Sciatic nerve (tissue), 2 donors: ENCODE results near the gene REN. TPM values are rescaled to one million over a fixed set of nuclear protein-coding genes. Genes with fewer than 3 reads are reported as not detected.

ENCODE experiments used
- ATAC-seq: fragments of 200-7000 bp; cut with Tn5 transposase; one replicate; pipeline ENCODE4 v1.9.1; 2020; ENCODE audit warnings: mild to moderate bottlenecking, moderate library complexity
- DNase-seq: peaks from one replicate; pipeline ENCODE4 v3.0.0-alpha.2; 2020; ENCODE audit warnings: low spot score
- intact Hi-C: fragments of 100-400 bp; cut with DNase I; formaldehyde crosslinking; loops from one replicate; pipeline ENCODE4 v1.14.2; 2022
- total RNA-seq: library from RNA; stranded (reverse); fragmentation: NEBNext Ultra II Directional; extraction: Animal tissue kit (Norgen Biotek cat#: 25700); gene quantifications from one replicate; pipeline ENCODE4 v1.2.1, GENCODE V29; 2021
- donor health status: DM: no; HTN: no; CAD: no.
- donor health status: DM: no; HTN: no; CAD: no.

The REN gene
- total RNA-seq, 1 donor from 2014 or later = not detected

DNA sequence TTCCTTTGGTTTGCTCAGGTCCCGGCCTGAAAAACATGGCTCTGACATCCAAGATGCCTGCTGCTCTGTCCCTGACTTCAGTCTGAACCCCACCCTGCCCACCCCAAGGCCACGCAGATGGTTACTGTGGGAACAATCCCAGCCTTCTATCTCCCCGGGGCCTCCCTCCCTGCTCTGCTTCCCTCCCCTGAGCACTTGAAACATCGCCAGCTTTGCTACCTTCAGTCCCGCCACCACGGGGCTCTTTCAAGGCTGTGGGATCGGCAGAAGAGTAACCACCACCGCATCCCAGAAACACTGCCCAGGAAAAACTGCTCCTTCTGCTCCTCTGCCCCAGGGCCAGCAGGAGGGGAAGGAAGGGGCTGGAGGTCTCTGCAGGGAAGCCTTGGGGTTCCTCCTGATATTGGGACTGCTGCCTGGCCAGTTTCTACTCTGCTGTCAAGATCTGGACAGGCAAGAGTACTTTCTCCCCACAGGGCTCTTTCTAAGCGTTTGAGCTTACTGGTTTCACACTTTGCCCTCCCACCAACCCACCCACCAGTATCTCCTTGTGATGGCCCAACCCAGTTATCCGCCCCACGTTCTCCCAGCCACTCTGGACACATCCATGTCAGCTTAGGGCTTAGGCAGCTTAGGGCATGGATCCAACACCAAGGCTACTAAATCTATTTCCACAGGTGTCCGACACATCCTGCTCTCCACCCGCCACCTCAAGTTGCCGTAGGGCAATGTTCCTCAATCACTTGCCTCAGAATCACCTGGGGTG, 22.7 kb downstream of the REN start:
- DNase-seq = no peak
- no peak for ATAC-seq
- intact Hi-C loops = no loop called here

DNA sequence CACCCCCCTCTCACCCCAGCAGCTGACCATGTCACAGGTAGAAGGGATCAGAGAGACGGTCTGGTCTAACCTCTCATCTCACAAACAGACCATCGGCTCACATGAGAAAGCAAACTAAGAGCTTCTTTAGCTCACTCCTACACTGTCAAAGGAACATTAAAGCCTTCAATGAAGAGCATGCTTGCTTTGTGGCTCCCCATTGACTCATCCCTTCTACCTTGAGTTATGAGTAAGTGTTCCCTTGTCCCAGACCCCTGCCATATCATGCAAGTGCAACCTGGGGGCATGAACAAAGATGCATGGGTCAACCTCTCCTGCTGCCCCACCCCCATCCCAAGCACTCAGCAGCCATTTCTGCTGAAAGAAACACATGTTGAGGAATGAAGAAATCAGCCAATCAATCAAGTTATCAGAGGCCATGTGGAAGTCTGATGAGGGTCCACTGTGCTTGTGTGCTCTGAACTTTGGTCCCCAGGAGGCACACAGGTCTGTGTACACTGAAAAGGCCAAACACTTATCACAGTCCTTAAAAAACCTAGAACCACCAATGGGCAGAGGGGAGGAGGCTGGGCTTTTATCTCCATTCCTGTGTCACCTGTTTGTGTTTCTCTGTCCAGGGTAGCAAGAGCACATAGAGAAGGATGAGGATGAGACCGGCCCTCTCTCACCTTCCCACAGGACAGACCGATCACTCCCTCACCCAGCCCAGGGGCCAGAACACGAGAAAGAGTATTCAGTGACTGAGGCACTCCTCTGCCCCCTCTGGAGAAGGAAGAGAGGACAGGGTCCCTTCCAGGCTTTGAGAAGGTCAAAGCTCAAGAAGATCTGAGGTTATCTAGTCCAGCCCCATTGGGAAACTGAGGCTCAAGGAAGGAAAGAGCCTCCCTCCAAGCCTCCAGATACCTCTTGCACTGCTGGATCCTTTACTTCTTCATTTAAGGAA, 23.8 kb downstream of the REN start:
- no peak for ATAC-seq

DNA sequence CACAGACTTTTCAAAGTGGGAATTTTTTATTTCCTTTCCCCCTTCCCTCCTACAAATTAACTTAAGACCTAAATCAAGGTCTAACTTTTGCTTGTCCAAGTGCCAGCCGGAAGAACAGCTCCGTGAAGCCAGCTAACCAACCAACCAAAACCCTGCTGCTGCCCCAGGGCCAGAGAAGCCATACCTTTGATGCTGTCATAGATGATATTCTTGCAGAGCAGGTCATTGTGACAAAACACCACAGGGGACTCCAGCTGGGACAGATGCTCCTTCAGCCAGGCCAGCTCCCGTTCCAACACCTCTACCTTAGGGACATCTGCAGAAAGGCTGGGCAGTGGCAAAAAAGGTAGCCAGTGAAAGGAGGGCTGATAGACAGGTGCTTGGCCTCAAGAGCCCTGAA, 25.0 kb downstream of the REN start:
- DNase-seq = no peak
- intact Hi-C loops = no loop called here
- no peak for ATAC-seq

More for the DNA sequence above, 23.8 kb downstream of the REN start:
- intact Hi-C loops = no loop called here
- no peak for DNase-seq

DNA sequence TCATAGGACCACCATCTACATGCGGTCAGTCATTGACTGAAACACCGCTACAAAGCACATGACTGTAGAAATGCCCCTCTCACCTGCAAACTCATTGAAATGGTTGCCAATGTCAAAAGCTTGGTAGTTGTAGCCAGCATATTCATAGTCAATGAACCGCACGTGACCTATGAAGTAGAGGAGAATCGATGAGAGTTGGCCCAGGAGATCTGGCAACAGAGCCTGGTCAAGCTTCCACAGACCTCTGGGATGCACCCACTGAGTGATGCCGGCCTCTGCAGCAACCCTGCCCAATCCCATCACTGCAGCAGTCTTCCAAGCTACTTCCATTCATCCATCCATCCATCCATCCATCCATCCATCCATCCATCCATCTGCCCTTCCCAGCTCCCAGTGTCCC, 26.2 kb downstream of the REN start:
- ATAC-seq = no peak
- intact Hi-C loops = no loop called here
- no peak for DNase-seq

DNA sequence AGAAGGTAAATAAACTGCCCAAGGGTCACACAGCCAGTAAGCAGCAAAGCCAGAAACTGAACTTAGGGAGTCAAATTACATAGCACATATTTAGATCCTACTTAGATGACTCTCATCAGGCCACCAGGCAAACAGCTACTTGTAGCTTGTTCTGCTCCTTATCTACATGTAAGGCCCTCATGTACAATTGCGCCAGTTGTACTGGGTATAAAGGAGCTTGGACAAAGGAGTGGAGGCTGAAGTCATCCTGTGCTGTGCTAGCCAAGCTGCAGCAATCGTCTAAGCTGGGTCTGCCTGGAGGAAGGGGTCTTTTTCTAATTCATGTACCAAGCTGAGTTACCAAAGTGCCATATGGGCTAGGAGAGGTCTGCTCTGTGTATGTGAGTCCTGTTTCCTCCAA, 27.0 kb downstream of the REN start:
- intact Hi-C loops = no loop called here
- ATAC-seq (no peak), DNase-seq (no peak)

DNA sequence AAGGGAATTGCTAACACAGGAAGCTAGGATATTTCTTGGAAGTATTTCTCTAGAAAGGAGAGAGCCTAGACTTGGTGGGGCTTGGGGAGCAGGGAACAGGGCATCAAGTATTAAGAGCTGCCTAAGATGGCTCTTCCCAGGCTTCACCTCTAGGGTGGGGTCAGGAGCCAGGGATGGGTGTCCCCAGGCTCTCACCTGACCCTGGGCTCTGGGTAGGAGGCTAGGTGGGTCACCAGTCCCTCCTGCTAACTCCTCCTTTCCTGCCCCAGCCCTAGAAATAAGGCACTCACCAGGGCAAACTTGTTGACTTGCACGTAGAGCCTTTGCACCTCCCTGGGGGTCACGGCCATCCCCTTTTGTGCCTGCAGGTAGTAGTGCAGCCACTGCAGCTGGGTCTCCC, 29.3 kb downstream of the REN start:
- intact Hi-C loops = no loop called here
- DNase-seq (no peak), ATAC-seq (no peak)

DNA sequence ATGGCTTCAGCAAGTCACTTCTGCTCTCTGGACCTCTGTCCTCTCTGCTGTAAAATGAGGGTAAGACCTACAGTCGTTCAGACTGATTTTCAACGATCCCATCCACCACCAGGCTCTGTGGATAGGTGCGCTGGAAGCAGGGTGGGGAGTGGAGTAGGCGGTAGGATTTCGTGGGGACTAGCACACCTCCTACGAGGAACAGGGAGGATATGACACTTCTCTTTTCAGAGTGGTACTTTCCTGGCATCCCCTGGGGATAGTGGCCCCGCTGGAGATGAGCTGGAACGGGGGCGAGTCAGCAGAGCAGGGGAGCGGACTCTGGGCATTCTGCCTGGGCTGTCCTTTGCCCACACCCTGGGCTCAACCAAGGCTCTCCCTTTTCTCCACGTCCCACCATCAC, 32.0 kb downstream of the REN start:
- DNase-seq (no peak), ATAC-seq (no peak)
- intact Hi-C loops = no loop called here

DNA sequence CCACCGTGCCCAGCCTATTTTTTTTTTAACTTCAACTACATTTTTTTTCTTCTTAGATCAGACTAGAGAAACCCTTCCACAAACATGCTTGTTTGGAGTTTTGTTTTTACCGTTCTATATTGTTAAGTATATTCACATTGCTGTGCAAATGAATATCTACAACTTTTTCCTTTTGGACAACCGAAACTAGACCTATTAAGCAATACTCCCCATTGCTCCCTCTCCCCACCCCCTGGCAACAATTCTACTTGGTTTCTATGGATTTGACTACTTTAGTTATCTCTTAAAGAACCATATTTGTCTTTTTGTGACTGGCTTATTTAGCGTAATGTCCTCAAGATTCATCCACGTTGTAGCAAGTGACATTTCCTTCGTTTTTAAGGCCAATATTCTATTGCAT, 33.4 kb downstream of the REN start:
- intact Hi-C loops = no loop called here
- DNase-seq (no peak), ATAC-seq (no peak)

DNA sequence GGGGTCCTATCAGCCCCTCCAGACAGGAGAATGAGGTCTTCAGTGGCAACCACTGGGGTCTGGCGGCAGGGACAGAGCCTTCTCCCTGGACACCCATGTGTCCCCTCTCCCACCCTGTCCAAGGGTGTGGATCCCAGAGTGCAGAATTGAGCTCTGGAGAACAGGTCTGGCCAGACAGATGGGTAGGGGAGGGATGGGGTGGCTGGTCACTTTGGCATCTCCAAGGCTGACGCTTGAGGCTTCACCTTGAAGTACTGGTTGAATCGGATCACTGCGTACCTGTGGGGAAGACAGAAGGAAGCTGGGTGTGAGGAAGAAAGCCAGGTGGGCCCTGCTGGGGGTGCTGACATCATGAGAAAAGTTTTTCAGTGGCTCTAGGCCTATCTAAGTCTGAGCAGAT, 34.2 kb downstream of the REN start:
- DNase-seq = no peak
- no peak for ATAC-seq
- intact Hi-C loops = no loop called here

DNA sequence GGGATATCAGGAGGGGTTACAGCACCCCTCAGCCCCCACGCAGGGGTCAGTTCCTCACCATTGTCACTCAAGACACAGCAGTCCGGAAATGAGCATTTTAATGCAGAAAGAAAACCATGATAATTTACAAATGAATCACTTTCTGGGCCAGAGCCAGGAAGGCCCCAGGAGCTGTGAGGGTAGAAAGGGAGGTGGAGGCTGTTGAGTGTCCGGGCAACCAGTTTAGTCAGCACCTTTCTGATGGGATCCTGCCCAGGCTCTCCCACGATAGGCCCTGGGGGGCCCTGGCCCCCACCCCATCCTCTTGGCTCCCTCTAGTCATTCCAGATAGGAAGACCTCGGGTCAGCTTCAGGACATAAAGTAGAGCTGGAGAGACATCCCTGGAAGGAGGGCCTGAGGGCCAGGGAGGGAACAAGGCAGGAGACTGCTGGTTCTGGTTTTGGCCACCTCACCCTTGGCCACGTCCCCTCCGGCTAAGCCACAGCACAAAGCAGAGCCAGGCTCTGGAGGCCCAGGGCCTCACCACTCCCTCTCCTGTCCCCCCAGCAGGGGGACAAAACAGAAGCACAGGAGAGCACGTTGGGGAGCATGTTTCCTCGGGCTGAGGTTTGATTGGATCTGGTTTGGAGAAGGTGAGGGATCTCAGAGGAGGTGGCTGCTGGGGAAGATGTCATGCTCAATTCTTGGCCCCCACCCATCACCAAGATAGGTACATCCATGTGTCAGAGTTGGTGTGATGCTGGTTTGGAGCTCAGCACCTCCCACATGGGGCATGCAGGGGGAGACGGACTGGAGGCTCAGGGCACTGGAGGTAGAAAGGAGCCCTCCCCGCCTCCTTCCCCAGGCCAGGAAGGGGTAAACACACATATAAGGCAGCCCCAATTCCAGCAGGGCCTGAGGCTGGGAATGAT, 34.9 kb downstream of the REN start:
- intact Hi-C loops = no loop called here
- ATAC-seq = no peak
- DNase-seq = no peak

DNA sequence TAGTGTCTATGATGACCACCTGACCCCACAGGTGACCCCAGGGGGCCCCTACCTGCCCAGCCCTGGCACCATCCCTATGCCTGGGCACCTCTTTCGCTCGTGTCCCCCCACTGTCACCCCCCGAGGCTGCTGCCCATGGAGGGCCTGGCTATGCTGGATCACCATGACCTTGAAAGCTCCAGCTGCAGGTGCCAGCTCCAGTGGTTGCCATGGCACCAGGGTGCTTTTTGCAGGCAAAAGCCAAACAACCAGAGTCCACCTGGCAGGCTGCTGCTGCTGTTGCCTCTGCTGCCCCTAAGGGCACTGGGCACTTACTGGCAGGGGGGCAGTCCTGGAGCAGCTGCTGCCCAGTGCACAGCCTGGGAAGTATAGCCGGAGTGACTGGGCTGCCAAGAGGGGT, 36.0 kb downstream of the REN start:
- ATAC-seq (no peak), DNase-seq (no peak)
- intact Hi-C loops = no loop called here

DNA sequence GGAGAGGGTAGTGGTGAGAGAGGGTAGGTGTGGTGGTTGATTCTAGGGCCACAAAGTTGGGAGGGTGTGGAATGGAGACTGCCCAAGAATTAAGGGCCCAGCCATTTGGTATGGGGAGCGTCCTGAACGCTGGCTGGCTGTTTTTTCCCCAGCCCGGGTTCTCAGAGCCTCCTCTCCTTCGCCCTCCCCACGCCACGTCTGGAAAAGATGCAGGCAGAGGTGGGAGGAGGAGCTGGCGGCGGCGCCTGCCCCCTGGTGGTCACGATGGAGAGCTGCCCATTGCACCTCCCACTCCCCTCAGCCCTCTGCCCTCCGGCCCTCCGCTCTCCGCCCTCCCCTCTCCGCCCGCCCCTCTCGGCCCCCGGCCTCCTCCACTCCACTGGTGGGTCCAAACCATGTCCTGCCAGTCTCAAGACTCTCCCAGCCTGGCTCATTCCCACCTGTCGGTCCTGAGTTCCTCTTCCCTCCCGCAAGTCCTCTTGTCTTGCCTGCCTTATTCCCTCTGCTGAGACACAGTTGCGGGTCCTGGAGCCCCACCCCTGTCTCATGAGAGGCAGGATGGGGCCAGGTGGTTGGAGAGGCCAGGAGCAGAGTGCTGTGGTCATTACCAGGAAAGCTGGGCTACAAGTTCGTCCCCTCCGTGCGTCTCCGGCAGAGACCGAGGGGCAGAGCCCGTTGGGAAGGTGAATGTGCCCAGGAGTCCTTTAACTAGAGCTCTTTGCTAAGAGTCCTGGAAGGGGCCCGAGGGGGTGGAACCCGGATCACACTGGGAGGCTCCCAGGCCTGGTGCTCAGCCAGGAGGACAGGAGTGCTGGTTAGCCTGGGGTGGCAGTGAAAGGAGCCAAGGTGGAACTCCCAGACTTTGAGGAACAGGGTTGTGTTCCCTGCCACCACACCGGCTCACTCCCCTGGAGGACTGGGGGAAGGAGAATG, 36.9 kb downstream of the REN start:
- ATAC-seq = peak; percentile 91
- intact Hi-C loops = loop anchor here (10.0 kb wide), 1 partner anchor 54 kb away; the partner anchor contains the start of gene SOX13
- DNase-seq = peak; percentile 81

DNA sequence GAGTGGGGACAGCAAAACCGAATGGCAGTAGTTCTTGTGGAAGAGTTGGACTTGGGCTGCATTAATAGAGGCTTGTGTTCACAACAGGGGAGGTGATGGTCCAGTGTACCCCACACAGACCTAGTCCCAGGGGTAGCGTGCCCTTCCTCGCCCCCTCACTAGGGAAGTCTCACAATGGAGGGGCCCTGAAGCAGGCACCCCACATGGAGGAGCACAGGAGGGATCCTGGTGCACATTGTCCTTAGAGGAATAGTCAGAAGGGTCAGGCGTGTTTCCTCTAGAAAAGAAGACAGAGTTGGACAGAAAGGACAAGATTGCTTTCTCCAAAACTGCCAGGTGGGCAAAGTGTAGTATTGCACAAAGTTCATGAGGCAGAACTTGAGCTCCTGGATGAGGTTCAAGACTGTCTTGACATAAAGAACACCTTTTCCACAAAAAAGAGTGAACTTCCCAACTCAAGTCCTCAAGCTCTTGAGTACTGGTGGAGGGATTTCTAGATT, 37.6 kb downstream of the REN start:
- ATAC-seq (peak; percentile 1), DNase-seq (no peak)
- intact Hi-C loops = loop anchor here (10.0 kb wide), 1 partner anchor 54 kb away; the partner anchor contains the start of gene SOX13

DNA sequence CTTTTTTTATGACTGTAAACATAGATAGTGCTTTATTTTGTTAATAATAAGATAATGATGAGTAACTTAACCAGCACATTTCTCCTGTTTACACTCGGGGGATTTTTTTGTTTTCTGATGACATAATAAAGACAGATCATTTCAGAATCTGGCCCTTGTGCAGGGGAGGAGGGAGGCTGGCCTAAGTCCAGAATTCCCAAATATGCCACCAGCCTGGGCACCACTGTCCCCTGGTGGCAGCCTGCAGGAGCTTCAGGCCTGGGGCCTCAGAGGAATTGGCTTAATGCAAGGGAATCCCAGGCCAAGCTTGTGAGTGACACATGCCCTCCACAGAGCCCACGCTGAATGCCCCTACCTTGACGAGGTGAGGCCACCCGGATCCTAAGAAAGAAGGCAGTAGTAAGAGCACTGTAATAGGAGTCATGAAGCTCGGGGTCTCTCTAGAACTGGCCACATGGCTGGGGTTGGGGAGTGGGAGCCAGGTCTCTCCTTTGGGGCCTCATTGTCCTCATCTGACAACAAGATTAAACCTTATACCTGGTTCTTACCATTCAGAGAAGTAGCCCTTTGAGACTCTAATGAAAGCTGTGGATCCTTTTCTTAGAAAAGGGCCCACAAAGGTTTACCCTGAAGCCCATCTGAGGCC, 38.4 kb downstream of the REN start:
- intact Hi-C loops = loop anchor here (10.0 kb wide), 1 partner anchor 53 kb away; the partner anchor contains the start of gene SOX13
- DNase-seq = no peak
- ATAC-seq = peak; percentile 50

DNA sequence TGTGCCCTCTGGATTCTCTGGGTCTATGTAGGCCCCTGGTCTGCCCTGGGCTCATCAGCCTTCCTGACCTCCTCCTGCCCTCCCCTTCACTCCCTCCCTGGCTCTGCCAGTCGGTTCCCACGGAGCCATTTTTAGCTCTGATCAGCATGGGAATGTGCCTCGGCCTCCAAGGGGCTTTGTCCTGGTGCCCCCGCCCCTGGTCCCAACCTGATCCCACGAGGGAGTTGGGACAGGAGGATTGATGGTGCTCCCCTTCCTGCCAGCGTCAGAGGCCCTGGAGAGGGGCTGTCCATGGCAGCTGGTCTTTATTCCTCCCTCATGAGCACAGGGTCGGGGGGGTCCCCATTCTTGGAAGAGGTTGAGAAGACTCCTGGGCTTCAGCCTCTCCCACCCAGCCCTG, 39.2 kb downstream of the REN start:
- intact Hi-C loops = loop anchor here (10.0 kb wide), 1 partner anchor 52 kb away; the partner anchor contains the start of gene SOX13
- no peak for DNase-seq
- no peak for ATAC-seq

DNA sequence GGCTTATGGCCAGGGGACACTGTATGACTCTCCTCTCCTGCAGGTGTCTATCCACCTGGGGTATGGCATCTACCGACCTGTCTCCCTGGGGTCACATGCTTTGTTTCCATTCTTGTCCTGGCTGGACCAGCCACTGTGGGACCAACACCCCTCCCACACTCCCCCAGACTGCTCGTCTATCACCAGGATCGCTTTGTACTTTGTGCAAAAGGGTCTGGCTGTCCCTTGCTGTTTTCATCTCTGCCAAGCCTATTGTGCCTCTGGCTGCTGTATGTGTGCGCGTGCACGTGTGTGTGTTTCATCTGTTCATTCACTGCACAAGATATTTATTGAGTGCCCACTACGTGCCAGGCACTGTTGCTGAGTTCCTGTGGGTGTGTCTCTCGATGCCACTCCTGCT, 39.8 kb downstream of the REN start:
- DNase-seq = no peak
- intact Hi-C loops = loop anchor here (10.0 kb wide), 1 partner anchor 52 kb away; the partner anchor contains the start of gene SOX13
- no peak for ATAC-seq

DNA sequence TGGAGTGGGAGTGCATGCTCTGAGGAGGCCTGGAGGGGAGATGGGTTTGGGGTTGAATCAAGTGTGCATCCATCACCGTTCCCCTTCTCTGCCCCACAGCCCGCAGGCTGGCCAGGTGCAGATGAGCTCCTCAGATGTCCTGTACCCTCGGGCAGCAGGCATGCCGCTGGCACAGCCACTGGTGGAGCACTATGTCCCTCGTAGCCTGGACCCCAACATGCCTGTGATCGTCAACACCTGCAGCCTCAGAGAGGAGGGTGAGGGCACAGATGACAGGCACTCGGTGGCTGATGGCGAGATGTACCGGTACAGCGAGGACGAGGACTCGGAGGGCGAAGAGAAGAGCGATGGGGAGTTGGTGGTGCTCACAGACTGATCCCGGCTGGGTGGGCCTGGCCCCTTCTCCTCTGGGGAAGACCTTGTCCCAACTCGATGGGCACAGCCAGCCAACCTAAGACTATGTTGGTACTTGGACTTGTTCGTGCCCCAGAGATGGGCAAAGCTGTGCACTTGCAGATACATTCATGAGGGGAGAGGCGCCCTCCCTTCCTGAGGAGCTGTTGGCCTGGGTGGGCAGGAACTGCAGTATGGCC, 40.3 kb downstream of the REN start:
- DNase-seq = no peak
- ATAC-seq = no peak
- intact Hi-C loops = loop anchor here (2.0 to 10.0 kb wide), 2 partner anchors 51 to 253 kb away; partner anchors contain the start of gene SOX13
